MM.1S (cell line): ENCODE data around the gene PLEKHG5.

Experiments
- DNase-seq: peaks from one replicate; pipeline ENCODE4 v3.0.0-alpha.2; 2015
- H2AFZ ChIP-seq: fragments of 300-600 bp; sonication (generic); 2 replicates; pipeline ENCODE4 v1.6.0; 2016; ENCODE audit warnings: antibody characterized with exemption, low read length
- H3F3A ChIP-seq: fragments of 300-600 bp; sonication (generic); 2 replicates; pipeline ENCODE4 v1.6.1; 2016; ENCODE audit warnings: mild to moderate bottlenecking, antibody characterized with exemption, low read length, moderate library complexity, mixed read lengths; ENCODE audit not compliant: insufficient read depth
- H3K27ac ChIP-seq: fragments of 300-600 bp; sonication (generic); 2 replicates; pipeline ENCODE4 v1.5.1; 2016; ENCODE audit warnings: mild to moderate bottlenecking, low read length
- H3K27me3 ChIP-seq: fragments of 300-600 bp; sonication (generic); replicated peaks from 2 replicates; pipeline ENCODE4 v1.6.0; 2016; ENCODE audit warnings: low read length; ENCODE audit not compliant: insufficient read depth
- H3K36me3 ChIP-seq: fragments of 300-600 bp; sonication (generic); replicated peaks from 2 replicates; pipeline ENCODE4 v1.6.1; 2016; ENCODE audit warnings: mild to moderate bottlenecking, low read length, mixed read lengths; ENCODE audit not compliant: insufficient read depth
- H3K4me1 ChIP-seq: fragments of 300-600 bp; sonication (generic); 2 replicates; pipeline ENCODE4 v1.6.1; 2016; ENCODE audit warnings: low read length, mixed read lengths
- H3K4me2 ChIP-seq: fragments of 300-600 bp; sonication (generic); 2 replicates; pipeline ENCODE4 v1.6.0; 2016; ENCODE audit warnings: low read depth, low read length
- H3K4me3 ChIP-seq: fragments of 300-600 bp; sonication (generic); 2 replicates; pipeline ENCODE4 v1.5.1; 2016; ENCODE audit warnings: low read length, mixed read lengths
- H3K79me2 ChIP-seq: fragments of 300-600 bp; sonication (generic); 2 replicates; pipeline ENCODE4 v1.6.1; 2016; ENCODE audit warnings: mixed run types, low read length, mixed read lengths
- H3K9ac ChIP-seq: fragments of 300-600 bp; sonication (generic); 2 replicates; pipeline ENCODE4 v1.6.1; 2016; ENCODE audit warnings: low read length, mixed read lengths
- H3K9me2 ChIP-seq: fragments of 300-600 bp; sonication (generic); replicated peaks from 2 replicates; pipeline ENCODE4 v1.6.1; 2016; ENCODE audit warnings: mild to moderate bottlenecking, low read length, mixed read lengths; ENCODE audit not compliant: insufficient read depth
- H3K9me3 ChIP-seq: fragments of 300-600 bp; sonication (generic); replicated peaks from 2 replicates; pipeline ENCODE4 v1.6.1; 2016; ENCODE audit warnings: mild to moderate bottlenecking, low read length, mixed read lengths; ENCODE audit not compliant: insufficient read depth
- H4K20me1 ChIP-seq: fragments of 300-600 bp; sonication (generic); 2 replicates; pipeline ENCODE4 v1.6.1; 2016; ENCODE audit warnings: mild to moderate bottlenecking, low read length, moderate library complexity, mixed read lengths; ENCODE audit not compliant: insufficient read depth
- CTCF ChIP-seq: fragments of 300-600 bp; sonication (generic); IDR thresholded peaks from 2 replicates; pipeline ENCODE4 v1.5.1; 2016; ENCODE audit warnings: antibody characterized with exemption, low read length, mixed read lengths
- EZH2 ChIP-seq: fragments of 300-600 bp; sonication (generic); optimal IDR thresholded peaks from 2 replicates; pipeline ENCODE3; 2017; ENCODE audit warnings: low read depth, mild to moderate bottlenecking, antibody characterized with exemption, low read length, mixed read lengths
- EZH2phosphoT487 ChIP-seq: fragments of 300-600 bp; sonication (generic); IDR thresholded peaks from 2 replicates; pipeline ENCODE4 v1.6.1; 2018; ENCODE audit warnings: antibody characterized with exemption, low read length

PLEKHG5 gene

GRCh38 chr1:6425658-6426057 lies 65.8 kb downstream of the PLEKHG5 start:
- no peak overlapping the region for H3K4me2 ChIP-seq

GRCh38 chr1:6424619-6425593 lies 66.6 kb downstream of the PLEKHG5 start, which contains the start of gene ESPN:
Gene ESPN (plus strand): TSS chr1:6424776. CDS start chr1:6424956, 180 bp downstream.
- Histone ChIP-seq H3F3A (no peaks in the 10 kb centered on the region), H3K79me2 (no peaks in the 10 kb centered on the region), H3K4me3 (no peak within 1 kb of the TSS), H3K9ac (no peak within 1 kb of the TSS), H3K9me3 (no peaks in the 10 kb centered on the region), H3K27ac (no peak within 1 kb of the TSS), H3K27me3 (peaks cover 90% of the 10 kb centered on the region), H4K20me1 (no peaks in the 10 kb centered on the region; the same call in 1 of the 2 replicates), H3K4me1 (no peaks in the 10 kb centered on the region), H3K9me2 (no peaks in the 10 kb centered on the region), H2AFZ (no peak within 1 kb of the TSS), H3K36me3 (no peaks in the 10 kb centered on the region), H3K4me2 (peak within 1 kb of the TSS; percentile 8; the same call in 1 of the 2 replicates)
- no peak for DNase-seq
- TF ChIP-seq CTCF (no peak), EZH2phosphoT487 (no peak), EZH2 (no peak)

More at GRCh38 chr1:6425658-6426057, 65.8 kb downstream of the PLEKHG5 start:
- H3K9me3 ChIP-seq, result no peaks in the 10 kb centered on the region
- H3K36me3 ChIP-seq, result no peaks in the 10 kb centered on the region
- no peaks in the 10 kb centered on the region; the same call in 1 of the 2 replicates for H4K20me1 ChIP-seq
- no peaks in the 10 kb centered on the region for H3F3A ChIP-seq
- H3K27ac ChIP-seq, result no peak overlapping the region
- no peaks in the 10 kb centered on the region for H3K79me2 ChIP-seq
- H2AFZ ChIP-seq, result no peak overlapping the region
- no peak for TF ChIP-seq EZH2
- no peak for TF ChIP-seq EZH2phosphoT487
- TF ChIP-seq CTCF, result no peak
- no peaks in the 10 kb centered on the region for H3K9me2 ChIP-seq
- H3K27me3 ChIP-seq, result peaks cover 90% of the 10 kb centered on the region
- H3K4me1 ChIP-seq, result no peaks in the 10 kb centered on the region
- H3K4me3 ChIP-seq, result no peak overlapping the region
- H3K9ac ChIP-seq, result no peak overlapping the region
- no peak for DNase-seq

- H3K4me1 ChIP-seq, result no peaks in the 10 kb centered on the region
- peaks cover 91% of the 10 kb centered on the region for H3K27me3 ChIP-seq
- TF ChIP-seq CTCF, result no peak
- TF ChIP-seq EZH2, result no peak
- TF ChIP-seq EZH2phosphoT487, result no peak
- DNase-seq, result no peak
- no peaks in the 10 kb centered on the region for H3F3A ChIP-seq
- H4K20me1 ChIP-seq, result no peaks in the 10 kb centered on the region; the same call in 1 of the 2 replicates
- H3K4me3 ChIP-seq, result no peak overlapping the region
- no peak overlapping the region for H2AFZ ChIP-seq
- H3K36me3 ChIP-seq, result no peaks in the 10 kb centered on the region
- H3K4me2 ChIP-seq, result peak overlapping the region; percentile 8; the same call in 1 of the 2 replicates
- H3K9me2 ChIP-seq, result no peaks in the 10 kb centered on the region
- no peaks in the 10 kb centered on the region for H3K79me2 ChIP-seq
- no peaks in the 10 kb centered on the region for H3K9me3 ChIP-seq
- H3K27ac ChIP-seq, result no peak overlapping the region
- no peak overlapping the region for H3K9ac ChIP-seq
Observed at GRCh38 chr1:6424000-6424565, 67.4 kb downstream of the PLEKHG5 start.
